GM12873 (cell line): ENCODE results near the gene PFDN6.

ENCODE experiments used
- TF ChIP-seq, protein P1 (sequence below): IDR thresholded peaks from 2 replicates; pipeline ENCODE4 v1.5.1; 2012; ENCODE audit warnings: low read depth, mild to moderate bottlenecking, moderate library complexity, low read length, control low read depth; ENCODE audit not compliant: insufficient read depth; ENCODE audit errors: missing control alignments

PFDN6 gene

GRCh38 chr6:33288921-33289783 lies at the start of gene PFDN6, which contains the start of gene WDR46:
TSS of gene PFDN6 (plus strand) at chr6:33289601. CDS start at chr6:33289857, 256 bp downstream.
TSS of gene WDR46 (minus strand) at chr6:33289239. CDS start at chr6:33289170, 69 bp downstream.
- TF ChIP-seq, protein P1, sequence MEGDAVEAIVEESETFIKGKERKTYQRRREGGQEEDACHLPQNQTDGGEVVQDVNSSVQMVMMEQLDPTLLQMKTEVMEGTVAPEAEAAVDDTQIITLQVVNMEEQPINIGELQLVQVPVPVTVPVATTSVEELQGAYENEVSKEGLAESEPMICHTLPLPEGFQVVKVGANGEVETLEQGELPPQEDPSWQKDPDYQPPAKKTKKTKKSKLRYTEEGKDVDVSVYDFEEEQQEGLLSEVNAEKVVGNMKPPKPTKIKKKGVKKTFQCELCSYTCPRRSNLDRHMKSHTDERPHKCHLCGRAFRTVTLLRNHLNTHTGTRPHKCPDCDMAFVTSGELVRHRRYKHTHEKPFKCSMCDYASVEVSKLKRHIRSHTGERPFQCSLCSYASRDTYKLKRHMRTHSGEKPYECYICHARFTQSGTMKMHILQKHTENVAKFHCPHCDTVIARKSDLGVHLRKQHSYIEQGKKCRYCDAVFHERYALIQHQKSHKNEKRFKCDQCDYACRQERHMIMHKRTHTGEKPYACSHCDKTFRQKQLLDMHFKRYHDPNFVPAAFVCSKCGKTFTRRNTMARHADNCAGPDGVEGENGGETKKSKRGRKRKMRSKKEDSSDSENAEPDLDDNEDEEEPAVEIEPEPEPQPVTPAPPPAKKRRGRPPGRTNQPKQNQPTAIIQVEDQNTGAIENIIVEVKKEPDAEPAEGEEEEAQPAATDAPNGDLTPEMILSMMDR: no peak

GRCh38 chr6:33241968-33242367 lies 47.4 kb upstream of the PFDN6 start:
- TF ChIP-seq, protein P1: no peak

GRCh38 chr6:33243476-33243875 lies 45.9 kb upstream of the PFDN6 start:
- TF ChIP-seq, protein P1: no peak

DNA sequence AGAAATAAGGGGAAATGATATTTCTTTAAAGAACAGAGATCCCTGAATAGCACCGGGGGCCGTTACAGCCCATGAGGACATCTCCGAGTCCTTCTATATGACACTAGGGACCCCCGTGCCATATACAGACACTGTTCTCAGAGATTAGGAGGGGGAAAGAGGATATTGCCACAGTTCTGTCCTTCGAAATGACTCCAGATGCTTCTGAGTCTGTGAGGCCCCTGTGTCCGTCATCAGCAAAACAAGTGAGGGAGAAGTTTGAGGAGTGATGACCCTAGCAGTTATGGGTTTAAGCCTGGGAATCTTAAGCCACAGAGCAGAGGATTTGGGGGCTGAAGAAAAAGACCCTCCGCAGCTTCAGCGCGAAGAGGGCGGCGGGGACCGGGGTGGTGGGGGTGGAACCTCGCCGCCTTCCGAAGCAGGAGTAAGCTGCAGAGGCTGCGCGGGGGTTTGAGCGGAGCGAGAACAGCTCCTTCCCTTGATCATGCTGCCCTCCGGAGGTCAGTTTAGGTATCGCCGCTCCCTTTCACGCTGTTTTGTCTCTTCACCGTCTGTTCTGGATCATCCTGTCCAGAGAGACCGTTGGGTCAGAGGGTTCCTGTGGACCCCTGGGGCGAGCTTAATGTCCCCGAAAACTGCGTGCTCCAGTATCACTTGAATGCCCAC lies 41.3 kb upstream of the PFDN6 start:
- TF ChIP-seq, protein P1: peak; percentile 97

DNA sequence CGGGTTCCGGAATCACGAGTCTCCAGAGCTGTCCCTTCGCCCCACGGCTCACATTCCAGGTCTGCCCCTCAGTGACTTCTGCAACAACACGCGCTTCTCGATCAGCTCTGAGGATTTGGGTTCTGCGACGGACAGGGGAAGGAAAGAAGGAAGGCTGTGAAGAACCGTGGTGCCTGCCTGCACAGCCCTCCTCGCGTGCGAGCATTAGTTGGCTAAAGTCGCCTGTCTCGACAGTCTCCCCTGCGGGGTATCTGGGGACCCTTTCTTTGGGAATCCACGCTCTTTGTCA lies 40.8 kb upstream of the PFDN6 start:
- TF ChIP-seq, protein P1: no peak

DNA sequence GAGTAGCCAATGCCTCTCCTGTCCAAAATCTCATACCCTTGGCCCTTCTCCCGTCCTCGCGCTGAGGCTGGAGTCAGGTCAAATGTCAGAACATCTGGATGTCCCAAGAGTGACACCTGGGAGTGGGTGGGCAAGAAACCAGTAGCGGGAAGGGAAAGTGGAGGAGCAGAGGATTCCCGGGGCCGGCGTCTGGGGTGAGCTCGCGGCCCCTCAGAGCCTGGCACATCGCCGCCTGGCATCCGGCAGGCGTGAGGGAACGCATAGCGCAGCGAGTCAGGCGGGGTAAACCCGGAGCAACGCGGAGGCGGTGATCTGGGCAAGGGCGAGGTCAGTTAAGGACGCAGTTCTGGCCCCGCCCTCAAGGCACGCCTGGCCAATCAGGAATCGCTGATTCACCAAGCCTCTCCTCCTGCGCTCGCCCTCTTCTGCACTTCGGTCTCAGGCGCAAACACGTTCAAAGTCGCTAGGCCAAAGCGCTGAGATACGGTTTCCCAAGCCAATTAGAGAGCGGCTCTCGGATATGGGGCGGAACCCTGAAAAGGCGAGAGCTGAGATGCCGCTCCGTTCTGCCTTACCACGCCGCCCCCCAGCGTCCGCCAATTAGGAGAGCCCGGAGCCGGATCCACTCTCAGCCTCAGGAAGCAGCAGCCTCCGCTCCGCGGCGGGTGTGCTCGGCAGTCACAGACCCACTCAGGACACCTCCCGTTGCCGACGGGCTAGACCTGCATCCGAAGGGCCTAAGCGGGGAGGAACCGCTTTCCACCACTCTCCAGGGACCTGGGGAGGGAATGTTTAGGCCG lies 40.3 kb upstream of the PFDN6 start:
- TF ChIP-seq, protein P1: peak; percentile 9
